GM23338 (cell line): Measurements from ENCODE around the gene CHCHD6. TPM values are rescaled to one million over a fixed set of nuclear protein-coding genes. Genes with fewer than 3 reads are reported as not detected.

Experiments used
- ATAC-seq: fragments of 200-7000 bp; cut with Tn5 transposase; 3 replicates; pipeline ENCODE4 v1.9.1; 2020
- DNase-seq: peaks from one replicate; pipeline ENCODE4 v3.0.0-alpha.2; 2015; ENCODE audit warnings: low spot score
- H2AFZ ChIP-seq: fragments of 200-600 bp; sonication (generic); 2 replicates; pipeline ENCODE4 v1.8.0; 2016; ENCODE audit warnings: antibody characterized with exemption, mild to moderate bottlenecking, moderate library complexity
- H3F3A ChIP-seq: fragments of 200-600 bp; sonication (generic); replicated peaks from 2 replicates; pipeline ENCODE4 v1.8.0; 2017; ENCODE audit warnings: antibody characterized with exemption, mixed run types, low read depth
- H3K27ac ChIP-seq: fragments of 200-600 bp; sonication (generic); 2 replicates; pipeline ENCODE4 v1.6.1; 2016; ENCODE audit warnings: low read depth
- H3K27me3 ChIP-seq: fragments of 200-600 bp; sonication (generic); 2 replicates; pipeline ENCODE4 v1.8.0; 2016; ENCODE audit warnings: mild to moderate bottlenecking, mixed run types, moderate library complexity; ENCODE audit not compliant: insufficient read depth
- H3K36me3 ChIP-seq: fragments of 200-600 bp; sonication (generic); 2 replicates; pipeline ENCODE4 v1.8.0; 2016; ENCODE audit warnings: mild to moderate bottlenecking; ENCODE audit not compliant: insufficient read depth
- H3K4me1 ChIP-seq: fragments of 200-600 bp; sonication (generic); 2 replicates; pipeline ENCODE4 v1.8.0; 2016; ENCODE audit warnings: mild to moderate bottlenecking, moderate library complexity; ENCODE audit not compliant: insufficient read depth
- H3K4me2 ChIP-seq: fragments of 200-600 bp; sonication (generic); 2 replicates; pipeline ENCODE4 v1.7.1; 2017; ENCODE audit warnings: mixed run types
- H3K4me3 ChIP-seq: fragments of 200-600 bp; sonication (generic); 2 replicates; pipeline ENCODE4 v1.6.1; 2016; ENCODE audit warnings: mixed run types
- H3K79me2 ChIP-seq: fragments of 200-600 bp; sonication (generic); replicated peaks from 2 replicates; pipeline ENCODE4 v1.8.0; 2017; ENCODE audit warnings: mild to moderate bottlenecking; ENCODE audit not compliant: insufficient read depth
- H3K9me2 ChIP-seq: fragments of 200-600 bp; sonication (generic); 2 replicates; pipeline ENCODE4 v1.8.0; 2017; ENCODE audit not compliant: insufficient read depth
- H4K20me1 ChIP-seq: fragments of 200-600 bp; sonication (generic); replicated peaks from 2 replicates; pipeline ENCODE4 v1.8.0; 2017; ENCODE audit warnings: mild to moderate bottlenecking; ENCODE audit not compliant: insufficient read depth
- H3K27ac Mint-ChIP-seq: 2 replicates; pipeline ENCODE4 v1.8.0; 2020; ENCODE audit warnings: inconsistent platforms, mild to moderate bottlenecking, moderate library complexity, mixed read lengths
- H3K27me3 Mint-ChIP-seq: 3 replicates; pipeline ENCODE4 v1.8.0; 2022; ENCODE audit warnings: low read depth, mild to moderate bottlenecking, moderate library complexity, mixed read lengths, inconsistent platforms; ENCODE audit not compliant: insufficient read depth, poor library complexity
- H3K36me3 Mint-ChIP-seq: 3 replicates; pipeline ENCODE4 v1.8.0; 2021; ENCODE audit warnings: low read depth, mild to moderate bottlenecking, inconsistent platforms, moderate library complexity, mixed read lengths
- H3K4me1 Mint-ChIP-seq: 3 replicates; pipeline ENCODE4 v1.8.0; 2020; ENCODE audit warnings: mild to moderate bottlenecking, inconsistent platforms, mixed read lengths
- H3K4me3 Mint-ChIP-seq: 3 replicates; pipeline ENCODE4 v1.8.0; 2021; ENCODE audit warnings: moderate library complexity, mild to moderate bottlenecking, inconsistent platforms, mixed read lengths
- H3K9me3 Mint-ChIP-seq: 3 replicates; pipeline ENCODE4 v1.8.0; 2020; ENCODE audit warnings: moderate library complexity, mild to moderate bottlenecking, inconsistent platforms, mixed read lengths
- CREB1 ChIP-seq: fragments of 250-450 bp; sonication (Bioruptor Pico); IDR thresholded peaks from 2 replicates; pipeline ENCODE4 v1.5.0; 2020; ENCODE audit warnings: low read depth, mild to moderate bottlenecking, moderate library complexity
- EZH2 ChIP-seq: fragments of 200-600 bp; sonication (generic); IDR thresholded peaks from one replicate; pipeline ENCODE4 v1.8.0; 2017; ENCODE audit warnings: antibody characterized with exemption, mild to moderate bottlenecking, low read depth; ENCODE audit not compliant: unreplicated experiment
- EZH2phosphoT487 ChIP-seq: fragments of 200-600 bp; sonication (generic); IDR thresholded peaks from one replicate; pipeline ENCODE4 v1.8.1; 2018; ENCODE audit warnings: antibody characterized with exemption; ENCODE audit not compliant: unreplicated experiment
- JUNB ChIP-seq: IDR thresholded peaks from one replicate; pipeline ENCODE4 v1.6.1; 2016; ENCODE audit warnings: antibody characterized with exemption; ENCODE audit not compliant: unreplicated experiment
- NANOG ChIP-seq: IDR thresholded peaks from 2 replicates; pipeline ENCODE4 v1.6.1; 2016; ENCODE audit warnings: antibody characterized with exemption, borderline replicate concordance
- POLR2AphosphoS5 ChIP-seq: IDR thresholded peaks from 2 replicates; pipeline ENCODE4 v1.6.1; 2016; ENCODE audit warnings: antibody characterized with exemption, low read depth
- STAT1 ChIP-seq: IDR thresholded peaks from one replicate; pipeline ENCODE4 v1.6.1; 2016; ENCODE audit warnings: antibody characterized with exemption; ENCODE audit not compliant: unreplicated experiment
- ZNF114 ChIP-seq: fragments of 250-450 bp; sonication (Bioruptor Pico); IDR thresholded peaks from 2 replicates; pipeline ENCODE4 v1.5.0; 2020; ENCODE audit warnings: mild to moderate bottlenecking, moderate library complexity
- ZNF331 ChIP-seq: fragments of 250-450 bp; sonication (Bioruptor Pico); IDR thresholded peaks from 2 replicates; pipeline ENCODE4 v1.5.0; 2020; ENCODE audit warnings: low read depth, mild to moderate bottlenecking, moderate library complexity
- polyA plus RNA-seq: library from polyadenylated mRNA; unstranded; fragments of >200 nt; fragmentation: Nextera tagmentation; extraction: Ambion mirVana; gene quantifications from 2 replicates; pipeline ENCODE4 v1.2.1, GENCODE V29; 2016
- total RNA-seq: library from RNA; depleted of rRNA; stranded (reverse); fragments of >200 nt; shearing (Covaris generic); gene quantifications from 2 replicates; pipeline ENCODE4 v1.2.3, GENCODE V29; 2014
- TF ChIP-seq, protein P1 (sequence below): fragments of 250-450 bp; sonication (Bioruptor Pico); IDR thresholded peaks from 2 replicates; pipeline ENCODE4 v1.5.0; 2020; ENCODE audit warnings: mild to moderate bottlenecking, moderate library complexity
- TF ChIP-seq, protein P2 (sequence below), 2 experiments: fragments of 200-600 bp in 1 of 2; sonication (generic) in 1 of 2; conservative IDR thresholded peaks; 2 replicates each; pipeline versions ENCODE4 v1.5.1 to v1.6.1; 2016 to 2017; ENCODE audit warnings: antibody characterized with exemption in 2 of 2, low read depth in 2 of 2, mild to moderate bottlenecking in 2 of 2, moderate library complexity in 1 of 2
- TF ChIP-seq, protein P3 (sequence below): IDR thresholded peaks from 2 replicates; pipeline ENCODE4 v1.6.1; 2016; ENCODE audit warnings: antibody characterized with exemption
- TF ChIP-seq, protein P4 (sequence below): IDR thresholded peaks from one replicate; pipeline ENCODE4 v1.6.1; 2018; ENCODE audit warnings: antibody characterized with exemption; ENCODE audit not compliant: unreplicated experiment

The CHCHD6 gene
- total and polyA plus RNA-seq, 2 experiments from 2014 or later, result 28.8 to 43.0 TPM

- peaks cover 33% of the 10 kb centered on the region for H3K4me1 ChIP-seq
- H3K9me3 Mint-ChIP-seq, result peaks cover 13% of the 10 kb centered on the region; the same call in 2 of the 3 replicates
- H4K20me1 ChIP-seq, result no peaks in the 10 kb centered on the region; the same call in none of the 2 replicates
- H3K27me3 ChIP-seq, result no peaks in the 10 kb centered on the region
- peaks cover 7% of the 10 kb centered on the region; the same call in 2 of the 3 replicates for H3K36me3 Mint-ChIP-seq
- peaks cover 10% of the 10 kb centered on the region; the same call in 1 of the 2 replicates for H3K9me2 ChIP-seq
- TF ChIP-seq ZNF114, result no peak
- TF ChIP-seq, protein P1, sequence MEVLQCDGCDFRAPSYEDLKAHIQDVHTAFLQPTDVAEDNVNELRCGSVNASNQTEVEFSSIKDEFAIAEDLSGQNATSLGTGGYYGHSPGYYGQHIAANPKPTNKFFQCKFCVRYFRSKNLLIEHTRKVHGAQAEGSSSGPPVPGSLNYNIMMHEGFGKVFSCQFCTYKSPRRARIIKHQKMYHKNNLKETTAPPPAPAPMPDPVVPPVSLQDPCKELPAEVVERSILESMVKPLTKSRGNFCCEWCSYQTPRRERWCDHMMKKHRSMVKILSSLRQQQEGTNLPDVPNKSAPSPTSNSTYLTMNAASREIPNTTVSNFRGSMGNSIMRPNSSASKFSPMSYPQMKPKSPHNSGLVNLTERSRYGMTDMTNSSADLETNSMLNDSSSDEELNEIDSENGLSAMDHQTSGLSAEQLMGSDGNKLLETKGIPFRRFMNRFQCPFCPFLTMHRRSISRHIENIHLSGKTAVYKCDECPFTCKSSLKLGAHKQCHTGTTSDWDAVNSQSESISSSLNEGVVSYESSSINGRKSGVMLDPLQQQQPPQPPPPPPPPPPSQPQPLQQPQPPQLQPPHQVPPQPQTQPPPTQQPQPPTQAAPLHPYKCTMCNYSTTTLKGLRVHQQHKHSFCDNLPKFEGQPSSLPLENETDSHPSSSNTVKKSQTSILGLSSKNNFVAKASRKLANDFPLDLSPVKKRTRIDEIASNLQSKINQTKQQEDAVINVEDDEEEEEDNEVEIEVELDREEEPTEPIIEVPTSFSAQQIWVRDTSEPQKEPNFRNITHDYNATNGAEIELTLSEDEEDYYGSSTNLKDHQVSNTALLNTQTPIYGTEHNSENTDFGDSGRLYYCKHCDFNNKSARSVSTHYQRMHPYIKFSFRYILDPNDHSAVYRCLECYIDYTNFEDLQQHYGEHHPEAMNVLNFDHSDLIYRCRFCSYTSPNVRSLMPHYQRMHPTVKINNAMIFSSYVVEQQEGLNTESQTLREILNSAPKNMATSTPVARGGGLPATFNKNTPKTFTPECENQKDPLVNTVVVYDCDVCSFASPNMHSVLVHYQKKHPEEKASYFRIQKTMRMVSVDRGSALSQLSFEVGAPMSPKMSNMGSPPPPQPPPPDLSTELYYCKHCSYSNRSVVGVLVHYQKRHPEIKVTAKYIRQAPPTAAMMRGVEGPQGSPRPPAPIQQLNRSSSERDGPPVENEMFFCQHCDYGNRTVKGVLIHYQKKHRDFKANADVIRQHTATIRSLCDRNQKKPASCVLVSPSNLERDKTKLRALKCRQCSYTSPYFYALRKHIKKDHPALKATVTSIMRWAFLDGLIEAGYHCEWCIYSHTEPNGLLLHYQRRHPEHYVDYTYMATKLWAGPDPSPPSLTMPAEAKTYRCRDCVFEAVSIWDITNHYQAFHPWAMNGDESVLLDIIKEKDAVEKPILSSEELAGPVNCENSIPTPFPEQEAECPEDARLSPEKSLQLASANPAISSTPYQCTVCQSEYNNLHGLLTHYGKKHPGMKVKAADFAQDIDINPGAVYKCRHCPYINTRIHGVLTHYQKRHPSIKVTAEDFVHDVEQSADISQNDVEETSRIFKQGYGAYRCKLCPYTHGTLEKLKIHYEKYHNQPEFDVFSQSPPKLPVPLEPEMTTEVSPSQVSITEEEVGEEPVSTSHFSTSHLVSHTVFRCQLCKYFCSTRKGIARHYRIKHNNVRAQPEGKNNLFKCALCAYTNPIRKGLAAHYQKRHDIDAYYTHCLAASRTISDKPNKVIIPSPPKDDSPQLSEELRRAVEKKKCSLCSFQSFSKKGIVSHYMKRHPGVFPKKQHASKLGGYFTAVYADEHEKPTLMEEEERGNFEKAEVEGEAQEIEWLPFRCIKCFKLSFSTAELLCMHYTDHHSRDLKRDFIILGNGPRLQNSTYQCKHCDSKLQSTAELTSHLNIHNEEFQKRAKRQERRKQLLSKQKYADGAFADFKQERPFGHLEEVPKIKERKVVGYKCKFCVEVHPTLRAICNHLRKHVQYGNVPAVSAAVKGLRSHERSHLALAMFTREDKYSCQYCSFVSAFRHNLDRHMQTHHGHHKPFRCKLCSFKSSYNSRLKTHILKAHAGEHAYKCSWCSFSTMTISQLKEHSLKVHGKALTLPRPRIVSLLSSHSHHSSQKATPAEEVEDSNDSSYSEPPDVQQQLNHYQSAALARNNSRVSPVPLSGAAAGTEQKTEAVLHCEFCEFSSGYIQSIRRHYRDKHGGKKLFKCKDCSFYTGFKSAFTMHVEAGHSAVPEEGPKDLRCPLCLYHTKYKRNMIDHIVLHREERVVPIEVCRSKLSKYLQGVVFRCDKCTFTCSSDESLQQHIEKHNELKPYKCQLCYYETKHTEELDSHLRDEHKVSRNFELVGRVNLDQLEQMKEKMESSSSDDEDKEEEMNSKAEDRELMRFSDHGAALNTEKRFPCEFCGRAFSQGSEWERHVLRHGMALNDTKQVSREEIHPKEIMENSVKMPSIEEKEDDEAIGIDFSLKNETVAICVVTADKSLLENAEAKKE (CRISPR knock-in tag), result no peak
- TF ChIP-seq, protein P2, sequence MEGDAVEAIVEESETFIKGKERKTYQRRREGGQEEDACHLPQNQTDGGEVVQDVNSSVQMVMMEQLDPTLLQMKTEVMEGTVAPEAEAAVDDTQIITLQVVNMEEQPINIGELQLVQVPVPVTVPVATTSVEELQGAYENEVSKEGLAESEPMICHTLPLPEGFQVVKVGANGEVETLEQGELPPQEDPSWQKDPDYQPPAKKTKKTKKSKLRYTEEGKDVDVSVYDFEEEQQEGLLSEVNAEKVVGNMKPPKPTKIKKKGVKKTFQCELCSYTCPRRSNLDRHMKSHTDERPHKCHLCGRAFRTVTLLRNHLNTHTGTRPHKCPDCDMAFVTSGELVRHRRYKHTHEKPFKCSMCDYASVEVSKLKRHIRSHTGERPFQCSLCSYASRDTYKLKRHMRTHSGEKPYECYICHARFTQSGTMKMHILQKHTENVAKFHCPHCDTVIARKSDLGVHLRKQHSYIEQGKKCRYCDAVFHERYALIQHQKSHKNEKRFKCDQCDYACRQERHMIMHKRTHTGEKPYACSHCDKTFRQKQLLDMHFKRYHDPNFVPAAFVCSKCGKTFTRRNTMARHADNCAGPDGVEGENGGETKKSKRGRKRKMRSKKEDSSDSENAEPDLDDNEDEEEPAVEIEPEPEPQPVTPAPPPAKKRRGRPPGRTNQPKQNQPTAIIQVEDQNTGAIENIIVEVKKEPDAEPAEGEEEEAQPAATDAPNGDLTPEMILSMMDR (conservative IDR thresholded peaks at IDR 0.05; ENCODE audit: low read depth in 2 of 2), result no peak
- no peak for TF ChIP-seq CREB1 (CRISPR knock-in tag)
- TF ChIP-seq ZNF331 (CRISPR knock-in tag), result no peak
- no peak for TF ChIP-seq EZH2phosphoT487
- TF ChIP-seq POLR2AphosphoS5, result no peak
- TF ChIP-seq, protein P3, sequence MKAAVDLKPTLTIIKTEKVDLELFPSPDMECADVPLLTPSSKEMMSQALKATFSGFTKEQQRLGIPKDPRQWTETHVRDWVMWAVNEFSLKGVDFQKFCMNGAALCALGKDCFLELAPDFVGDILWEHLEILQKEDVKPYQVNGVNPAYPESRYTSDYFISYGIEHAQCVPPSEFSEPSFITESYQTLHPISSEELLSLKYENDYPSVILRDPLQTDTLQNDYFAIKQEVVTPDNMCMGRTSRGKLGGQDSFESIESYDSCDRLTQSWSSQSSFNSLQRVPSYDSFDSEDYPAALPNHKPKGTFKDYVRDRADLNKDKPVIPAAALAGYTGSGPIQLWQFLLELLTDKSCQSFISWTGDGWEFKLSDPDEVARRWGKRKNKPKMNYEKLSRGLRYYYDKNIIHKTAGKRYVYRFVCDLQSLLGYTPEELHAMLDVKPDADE, result no peak
- no peak for TF ChIP-seq EZH2
- no peak for TF ChIP-seq NANOG
- no peak for TF ChIP-seq STAT1
- no peak for TF ChIP-seq JUNB
- TF ChIP-seq, protein P4, sequence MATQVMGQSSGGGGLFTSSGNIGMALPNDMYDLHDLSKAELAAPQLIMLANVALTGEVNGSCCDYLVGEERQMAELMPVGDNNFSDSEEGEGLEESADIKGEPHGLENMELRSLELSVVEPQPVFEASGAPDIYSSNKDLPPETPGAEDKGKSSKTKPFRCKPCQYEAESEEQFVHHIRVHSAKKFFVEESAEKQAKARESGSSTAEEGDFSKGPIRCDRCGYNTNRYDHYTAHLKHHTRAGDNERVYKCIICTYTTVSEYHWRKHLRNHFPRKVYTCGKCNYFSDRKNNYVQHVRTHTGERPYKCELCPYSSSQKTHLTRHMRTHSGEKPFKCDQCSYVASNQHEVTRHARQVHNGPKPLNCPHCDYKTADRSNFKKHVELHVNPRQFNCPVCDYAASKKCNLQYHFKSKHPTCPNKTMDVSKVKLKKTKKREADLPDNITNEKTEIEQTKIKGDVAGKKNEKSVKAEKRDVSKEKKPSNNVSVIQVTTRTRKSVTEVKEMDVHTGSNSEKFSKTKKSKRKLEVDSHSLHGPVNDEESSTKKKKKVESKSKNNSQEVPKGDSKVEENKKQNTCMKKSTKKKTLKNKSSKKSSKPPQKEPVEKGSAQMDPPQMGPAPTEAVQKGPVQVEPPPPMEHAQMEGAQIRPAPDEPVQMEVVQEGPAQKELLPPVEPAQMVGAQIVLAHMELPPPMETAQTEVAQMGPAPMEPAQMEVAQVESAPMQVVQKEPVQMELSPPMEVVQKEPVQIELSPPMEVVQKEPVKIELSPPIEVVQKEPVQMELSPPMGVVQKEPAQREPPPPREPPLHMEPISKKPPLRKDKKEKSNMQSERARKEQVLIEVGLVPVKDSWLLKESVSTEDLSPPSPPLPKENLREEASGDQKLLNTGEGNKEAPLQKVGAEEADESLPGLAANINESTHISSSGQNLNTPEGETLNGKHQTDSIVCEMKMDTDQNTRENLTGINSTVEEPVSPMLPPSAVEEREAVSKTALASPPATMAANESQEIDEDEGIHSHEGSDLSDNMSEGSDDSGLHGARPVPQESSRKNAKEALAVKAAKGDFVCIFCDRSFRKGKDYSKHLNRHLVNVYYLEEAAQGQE, result no peak
- H3K4me3 ChIP-seq, result no peak overlapping the region
- no peak overlapping the region; the same call in 2 of the 3 replicates for H3K4me3 Mint-ChIP-seq
- H3F3A ChIP-seq, result no peaks in the 10 kb centered on the region
- no peak overlapping the region for H3K27ac ChIP-seq
- H3K36me3 ChIP-seq, result no peaks in the 10 kb centered on the region
- H3K27me3 Mint-ChIP-seq, result peaks cover 9% of the 10 kb centered on the region
- no peak overlapping the region for H3K4me2 ChIP-seq
- DNase-seq (no peak), ATAC-seq (no peak)
- H3K4me1 Mint-ChIP-seq, result peaks cover 39% of the 10 kb centered on the region
- H3K79me2 ChIP-seq, result peaks cover 21% of the 10 kb centered on the region
- H3K27ac Mint-ChIP-seq, result no peak overlapping the region
- no peak overlapping the region for H2AFZ ChIP-seq
These were observed 114.5 kb downstream of the CHCHD6 start for GRCh38 chr3:126818400-126819095.
